Measurements from ENCODE around the gene VTI1B. TPM values are rescaled to one million over a fixed set of nuclear protein-coding genes. Genes with fewer than 3 reads are reported as not detected.
"Not testable (repeated sequence)": the region's sequence is repeated elsewhere in the genome, so short reads cannot be mapped to it uniquely, and the experiment has no call there.

Gene VTI1B
- total and polyA plus RNA-seq, 2 donors (not counting 3 experiments of a cell fraction or from before 2014, with no cell fraction given), result 23.8 to 90.0 TPM

- Histone ChIP-seq H3K27ac (ENCODE audit: insufficient read depth, low read depth, low read length) (no peak overlapping the region), H3K27me3 (ENCODE audit: control insufficient read depth in 2 of 2, insufficient read depth in 2 of 2, low read length in 2 of 2) (peaks cover 0 to 6% of the 10 kb centered on the region in 2 experiments), H3K4me2 (ENCODE audit: insufficient read depth, low read length) (no peak overlapping the region), H3K79me2 (ENCODE audit: control insufficient read depth, insufficient read depth, low read length) (no peaks in the 10 kb centered on the region), H3K4me1 (ENCODE audit: control insufficient read depth, extremely low read depth, insufficient read depth, low read length) (no peaks in the 10 kb centered on the region), H3K4me3 (replicated peaks in 1 of 3; ENCODE audit: insufficient read depth in 1 of 3, low read depth in 1 of 3, low read length in 3 of 3) (no peak overlapping the region), H3K9me1 (replicated peaks; ENCODE audit: control insufficient read depth, extremely low read depth, insufficient read depth, low read length) (no peaks in the 10 kb centered on the region), H2AFZ (ENCODE audit: low read depth, low read length) (no peak overlapping the region), H3K9ac (replicated peaks; ENCODE audit: extremely low read depth, insufficient read depth, low read length) (no peak overlapping the region), H3K36me3 (ENCODE audit: control insufficient read depth in 2 of 2, extremely low read depth in 1 of 2, insufficient read depth in 2 of 2, low read length in 2 of 2) (no peaks in the 10 kb centered on the region), H3K9me3 (replicated peaks; ENCODE audit: control insufficient read depth, insufficient read depth, low read length) (no peaks in the 10 kb centered on the region), H4K20me1 (replicated peaks; ENCODE audit: control insufficient read depth, extremely low read depth, insufficient read depth, low read length) (no peaks in the 10 kb centered on the region)
- dilution Hi-C loops (cut with MboI; ENCODE audit: extremely low pct_ligation_motif_present, low sequenced_read_pairs), result no loop called here
- no peak for FAIRE-seq
- intact Hi-C loops (cut with micrococcal nuclease), result loop anchor here (1.0 to 10.0 kb wide), 6 partner anchors 29 to 1209 kb away; partner anchors contain the start of gene VTI1B
- ChIA-PET CTCF (interaction anchor here (0.6 to 7.0 kb wide), 70 partner anchors 10 to 1345 kb away, joined by 3 to 394 read pairs (median 5); partner anchors contain the start of genes ARG2, ATP6V1D, EIF2S1 and PIGH), POLR2A (interaction anchor here (1.2 kb wide), 1 partner anchor 8 kb away, joined by 6 read pairs; the partner anchor contains the start of gene RDH11)
- TF ChIP-seq, protein P1, sequence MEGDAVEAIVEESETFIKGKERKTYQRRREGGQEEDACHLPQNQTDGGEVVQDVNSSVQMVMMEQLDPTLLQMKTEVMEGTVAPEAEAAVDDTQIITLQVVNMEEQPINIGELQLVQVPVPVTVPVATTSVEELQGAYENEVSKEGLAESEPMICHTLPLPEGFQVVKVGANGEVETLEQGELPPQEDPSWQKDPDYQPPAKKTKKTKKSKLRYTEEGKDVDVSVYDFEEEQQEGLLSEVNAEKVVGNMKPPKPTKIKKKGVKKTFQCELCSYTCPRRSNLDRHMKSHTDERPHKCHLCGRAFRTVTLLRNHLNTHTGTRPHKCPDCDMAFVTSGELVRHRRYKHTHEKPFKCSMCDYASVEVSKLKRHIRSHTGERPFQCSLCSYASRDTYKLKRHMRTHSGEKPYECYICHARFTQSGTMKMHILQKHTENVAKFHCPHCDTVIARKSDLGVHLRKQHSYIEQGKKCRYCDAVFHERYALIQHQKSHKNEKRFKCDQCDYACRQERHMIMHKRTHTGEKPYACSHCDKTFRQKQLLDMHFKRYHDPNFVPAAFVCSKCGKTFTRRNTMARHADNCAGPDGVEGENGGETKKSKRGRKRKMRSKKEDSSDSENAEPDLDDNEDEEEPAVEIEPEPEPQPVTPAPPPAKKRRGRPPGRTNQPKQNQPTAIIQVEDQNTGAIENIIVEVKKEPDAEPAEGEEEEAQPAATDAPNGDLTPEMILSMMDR (IDR thresholded peaks at IDR 0.05; ENCODE audit: extremely low read depth in 1 of 2, insufficient read depth in 1 of 2, low read depth in 1 of 2, low read length in 2 of 2), result no peak
- TF ChIP-seq MAX (IDR thresholded peaks at IDR 0.05; ENCODE audit: insufficient read depth, insufficient read length) (no peak), MYC (IDR thresholded peaks at IDR 0.05; ENCODE audit: low read depth, low read length) (no peak), JUN (IDR thresholded peaks at IDR 0.05; ENCODE audit: borderline replicate concordance, insufficient read depth, insufficient read length, low read depth) (no peak), FOS (IDR thresholded peaks at IDR 0.05; ENCODE audit: borderline replicate concordance, insufficient read depth, low read length) (no peak), POLR2A (IDR thresholded peaks at IDR 0.05; ENCODE audit: low read depth, low read length) (no peak), EZH2 (IDR thresholded peaks at IDR 0.05; ENCODE audit: borderline replicate concordance, low read depth, low read length, severe bottlenecking) (no peak), POLR2AphosphoS5 (IDR thresholded peaks at IDR 0.05; ENCODE audit: insufficient read depth, low read depth, low read length) (no peak)
- DNase-seq (ENCODE audit: low read depth, low spot score), result no peak
- no TSS peak for BruUV-seq (replicated peaks)
Observed at GRCh38 chr14:67703997-67704396, 29.6 kb upstream of the VTI1B start.

DNA sequence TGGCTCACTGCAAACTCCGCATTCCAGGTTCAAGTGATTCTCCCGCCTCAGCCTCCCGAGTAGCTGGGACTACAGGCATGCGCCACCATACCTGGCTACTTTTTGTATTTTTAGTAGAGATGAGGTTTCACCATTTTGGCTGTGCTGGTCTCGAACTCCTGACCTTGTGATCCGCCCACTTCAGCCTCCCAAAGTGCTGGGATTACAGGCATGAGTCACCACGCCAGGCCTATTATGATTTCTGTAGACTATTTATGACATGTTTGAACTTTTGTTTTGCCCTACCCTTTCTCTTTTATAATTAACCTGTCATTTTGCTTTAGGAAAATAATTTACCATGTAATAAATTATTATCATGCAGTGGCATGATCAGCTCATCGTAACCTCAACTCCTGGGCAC lies 27.1 kb upstream of the VTI1B start, which contains the start of gene RDH12:
Gene RDH12, plus strand, starts transcription at position 395 of the 400 bp plus-strand sequence. CDS start 20,757 bp downstream, outside the sequence.
- H3K4me1 ChIP-seq (ENCODE audit: control insufficient read depth, extremely low read depth, insufficient read depth, low read length); H3K9me3 ChIP-seq (replicated peaks; ENCODE audit: control insufficient read depth, insufficient read depth, low read length); BruUV-seq (replicated peaks); H3K9ac ChIP-seq (replicated peaks; ENCODE audit: extremely low read depth, insufficient read depth, low read length); H2AFZ ChIP-seq (ENCODE audit: low read depth, low read length); H3K4me3 ChIP-seq (replicated peaks in 1 of 3; ENCODE audit: insufficient read depth in 1 of 3, low read depth in 1 of 3, low read length in 3 of 3); FAIRE-seq; H3K27ac ChIP-seq (ENCODE audit: insufficient read depth, low read depth, low read length); dilution Hi-C loops (cut with MboI; ENCODE audit: extremely low pct_ligation_motif_present, low sequenced_read_pairs); H4K20me1 ChIP-seq (replicated peaks; ENCODE audit: control insufficient read depth, extremely low read depth, insufficient read depth, low read length); H3K4me2 ChIP-seq (ENCODE audit: insufficient read depth, low read length); H3K9me1 ChIP-seq (replicated peaks; ENCODE audit: control insufficient read depth, extremely low read depth, insufficient read depth, low read length); DNase-seq (ENCODE audit: low read depth, low spot score); H3K27me3 ChIP-seq (ENCODE audit: control insufficient read depth in 2 of 2, insufficient read depth in 2 of 2, low read length in 2 of 2); POLR2A ChIA-PET; H3K36me3 ChIP-seq (ENCODE audit: control insufficient read depth in 2 of 2, extremely low read depth in 1 of 2, insufficient read depth in 2 of 2, low read length in 2 of 2); H3K79me2 ChIP-seq (ENCODE audit: control insufficient read depth, insufficient read depth, low read length): not testable (repeated sequence)
- CTCF ChIA-PET, result interaction anchor here (0.8 to 7.0 kb wide), 6 partner anchors 13 to 275 kb away, joined by 3 to 394 read pairs (median 106); partner anchors contain the start of genes ARG2, PIGH and VTI1B
- intact Hi-C loops (cut with micrococcal nuclease), result loop anchor here (10.0 kb wide), 1 partner anchor 1207 kb away; no protein-coding TSS in a partner anchor

Data from endothelial cell of umbilical vein (primary cell).